OCI-LY1 (cell line): Measurements from ENCODE around the gene CD109.

ENCODE experiments used
- EZH2 ChIP-seq: fragments of 200-600 bp; sonication (generic), shearing (Covaris generic); IDR thresholded peaks from 2 replicates; pipeline ENCODE4 v1.8.0; 2017; ENCODE audit warnings: borderline replicate concordance, mixed run types, mild to moderate bottlenecking, antibody characterized with exemption, low read length, moderate library complexity, mixed read lengths
- TF ChIP-seq, protein P1 (sequence below): fragments of 200-600 bp; sonication (generic), shearing (Covaris generic); IDR thresholded peaks from 2 replicates; pipeline ENCODE4 v1.5.1; 2017; ENCODE audit warnings: mild to moderate bottlenecking, antibody characterized with exemption, low read length, moderate library complexity, mixed read lengths

DNA sequence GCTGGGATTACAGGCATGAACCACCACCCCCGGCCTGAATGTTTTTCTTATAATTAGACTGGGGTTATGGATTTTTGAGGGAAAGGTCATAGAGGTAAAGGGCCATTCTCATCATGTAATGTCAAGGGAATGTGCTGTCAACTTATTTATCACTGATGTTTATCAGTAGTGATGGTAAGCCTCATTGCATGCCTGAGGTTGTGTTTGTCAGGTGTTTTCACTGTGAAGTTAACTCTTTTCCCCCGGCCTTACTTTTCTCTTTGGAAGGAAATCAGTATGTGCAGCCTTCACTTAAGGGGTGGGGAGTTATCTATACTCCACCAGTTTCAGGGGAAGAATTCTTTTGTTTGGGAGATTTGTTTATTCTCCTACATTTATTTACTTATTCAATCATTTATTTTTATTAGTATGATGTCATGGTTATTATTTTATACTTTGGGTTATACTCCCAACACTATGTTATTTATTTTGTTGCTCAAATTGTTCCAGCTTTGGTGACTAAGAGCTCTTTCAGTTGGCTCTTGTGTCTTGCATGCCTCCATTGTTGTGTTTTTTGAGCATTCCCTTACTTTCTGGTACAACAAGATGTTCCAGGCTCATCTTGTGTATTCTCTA lies 39.4 kb upstream of the CD109 start:
- TF ChIP-seq, protein P1, sequence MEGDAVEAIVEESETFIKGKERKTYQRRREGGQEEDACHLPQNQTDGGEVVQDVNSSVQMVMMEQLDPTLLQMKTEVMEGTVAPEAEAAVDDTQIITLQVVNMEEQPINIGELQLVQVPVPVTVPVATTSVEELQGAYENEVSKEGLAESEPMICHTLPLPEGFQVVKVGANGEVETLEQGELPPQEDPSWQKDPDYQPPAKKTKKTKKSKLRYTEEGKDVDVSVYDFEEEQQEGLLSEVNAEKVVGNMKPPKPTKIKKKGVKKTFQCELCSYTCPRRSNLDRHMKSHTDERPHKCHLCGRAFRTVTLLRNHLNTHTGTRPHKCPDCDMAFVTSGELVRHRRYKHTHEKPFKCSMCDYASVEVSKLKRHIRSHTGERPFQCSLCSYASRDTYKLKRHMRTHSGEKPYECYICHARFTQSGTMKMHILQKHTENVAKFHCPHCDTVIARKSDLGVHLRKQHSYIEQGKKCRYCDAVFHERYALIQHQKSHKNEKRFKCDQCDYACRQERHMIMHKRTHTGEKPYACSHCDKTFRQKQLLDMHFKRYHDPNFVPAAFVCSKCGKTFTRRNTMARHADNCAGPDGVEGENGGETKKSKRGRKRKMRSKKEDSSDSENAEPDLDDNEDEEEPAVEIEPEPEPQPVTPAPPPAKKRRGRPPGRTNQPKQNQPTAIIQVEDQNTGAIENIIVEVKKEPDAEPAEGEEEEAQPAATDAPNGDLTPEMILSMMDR: no peak
- TF ChIP-seq EZH2: no peak
